GM23248 (cell line): Measurements from ENCODE around the gene RIC1. TPM values are rescaled to one million over a fixed set of nuclear protein-coding genes. Genes with fewer than 3 reads are reported as not detected.
A peak's percentile ranks its signal among the peaks of the same experiment; 100 is the strongest.
"Not testable (repeated sequence)": the region's sequence is repeated elsewhere in the genome, so short reads cannot be mapped to it uniquely, and the experiment has no call there.

Experiments
- DNase-seq: peaks from one replicate; pipeline ENCODE4 v3.0.0-alpha.2; 2015
- H2AFZ ChIP-seq: fragments of 200-600 bp; sonication (generic); 2 replicates; pipeline ENCODE4 v1.6.1; 2016; ENCODE audit warnings: antibody characterized with exemption
- H3F3A ChIP-seq: fragments of 200-600 bp; sonication (generic); 2 replicates; pipeline ENCODE4 v1.6.1; 2016; ENCODE audit warnings: mild to moderate bottlenecking, antibody characterized with exemption, mixed run types; ENCODE audit not compliant: insufficient read depth
- H3K27ac ChIP-seq: fragments of 200-600 bp; sonication (generic); 2 replicates; pipeline ENCODE4 v1.5.1; 2016; ENCODE audit warnings: mild to moderate bottlenecking
- H3K27me3 ChIP-seq: fragments of 200-600 bp; sonication (generic); replicated peaks from 2 replicates; pipeline ENCODE4 v1.6.1; 2016; ENCODE audit warnings: mild to moderate bottlenecking; ENCODE audit not compliant: insufficient read depth
- H3K36me3 ChIP-seq: fragments of 200-600 bp; sonication (generic); 2 replicates; pipeline ENCODE4 v1.6.1; 2016; ENCODE audit warnings: low read depth, mild to moderate bottlenecking
- H3K4me1 ChIP-seq: fragments of 200-600 bp; sonication (generic); 2 replicates; pipeline ENCODE4 v1.6.1; 2016; ENCODE audit warnings: mild to moderate bottlenecking; ENCODE audit not compliant: insufficient read depth
- H3K4me2 ChIP-seq: fragments of 200-600 bp; sonication (generic); one replicate; pipeline ENCODE4 v1.6.1; 2016; ENCODE audit warnings: mild to moderate bottlenecking; ENCODE audit not compliant: unreplicated experiment
- H3K4me3 ChIP-seq: fragments of 200-600 bp; sonication (generic); 2 replicates; pipeline ENCODE4 v1.5.1; 2016; ENCODE audit warnings: mild to moderate bottlenecking
- H3K79me2 ChIP-seq: fragments of 200-600 bp; sonication (generic); 2 replicates; pipeline ENCODE4 v1.6.1; 2016; ENCODE audit warnings: mild to moderate bottlenecking; ENCODE audit not compliant: insufficient read depth
- H3K9ac ChIP-seq: fragments of 200-600 bp; sonication (generic); 2 replicates; pipeline ENCODE4 v1.6.1; 2016; ENCODE audit warnings: mild to moderate bottlenecking
- H3K9me2 ChIP-seq: fragments of 200-600 bp; sonication (generic); 2 replicates; pipeline ENCODE4 v1.6.1; 2016; ENCODE audit warnings: mixed run types, mild to moderate bottlenecking, moderate library complexity; ENCODE audit not compliant: insufficient read depth
- H3K9me3 ChIP-seq: fragments of 200-600 bp; sonication (generic); one replicate; pipeline ENCODE4 v1.6.1; 2017; ENCODE audit warnings: low read depth
- H4K20me1 ChIP-seq: fragments of 200-600 bp; sonication (generic); 2 replicates; pipeline ENCODE4 v1.6.0; 2016; ENCODE audit not compliant: insufficient read depth
- EZH2 ChIP-seq: fragments of 200-600 bp; sonication (generic); IDR thresholded peaks from 2 replicates; pipeline ENCODE4 v1.6.1; 2018; ENCODE audit warnings: antibody characterized with exemption, mild to moderate bottlenecking; ENCODE audit not compliant: insufficient read depth, poor library complexity, severe bottlenecking
- EZH2phosphoT487 ChIP-seq: fragments of 200-600 bp; sonication (generic); IDR thresholded peaks from 2 replicates; pipeline ENCODE4 v1.6.1; 2018; ENCODE audit warnings: antibody characterized with exemption, moderate library complexity, mild to moderate bottlenecking, low read depth; ENCODE audit not compliant: insufficient read depth
- WGBS, 2 experiments: methylation state at CpG; one replicate each; pipeline ENCODE4 v1.1.6; 2015 to 2017; ENCODE audit warnings: low lambda C conversion rate in 2 of 2, low coverage in 1 of 2; ENCODE audit errors: missing lambda C conversion rate in 2 of 2; 5-methylcytosine and 5-hydroxymethylcytosine counted together
- in situ Hi-C: fragments of 300-500 bp; cut with MboI; formaldehyde crosslinking; loops from 2 replicates; pipeline ENCODE4 v1.15.0; 2020
- polyA plus RNA-seq: library from polyadenylated mRNA; unstranded; fragments of >200 nt; fragmentation: Nextera tagmentation; extraction: Ambion mirVana; gene quantifications from 2 replicates; pipeline ENCODE4 v1.2.1, GENCODE V29; 2016
- total RNA-seq: library from RNA; depleted of rRNA; stranded (reverse); fragments of >200 nt; shearing (Covaris generic); gene quantifications from 2 replicates; pipeline ENCODE4 v1.2.3, GENCODE V29; 2014

Gene RIC1
- total and polyA plus RNA-seq, 2 experiments from 2014 or later: 13.0 to 48.7 TPM

- Histone ChIP-seq H3K27me3 (no peaks in the 10 kb centered on the region), H3K79me2 (peaks cover 100% of the 10 kb centered on the region), H3K9ac (no peak overlapping the region), H3K4me3 (no peak overlapping the region), H3F3A (peaks cover 14% of the 10 kb centered on the region; the same call in 1 of the 2 replicates), H3K9me3 (peaks cover 5% of the 10 kb centered on the region), H2AFZ (no peak overlapping the region), H3K36me3 (0 out of 2 replicates have a peak, but pooled peaks cover 13% of the 10 kb centered on the region), H4K20me1 (peaks cover 30% of the 10 kb centered on the region; the same call in 1 of the 2 replicates), H3K9me2 (no peaks in the 10 kb centered on the region), H3K4me1 (peaks cover 8% of the 10 kb centered on the region; the same call in 1 of the 2 replicates), H3K27ac (no peak overlapping the region), H3K4me2 (no peak overlapping the region)
- 97 to 100% methylated on average over 1 of the region's 1 CpG for WGBS, 2 experiments
- no peak for TF ChIP-seq EZH2phosphoT487
- in situ Hi-C loops: no loop called here
- peak; percentile 21 for DNase-seq
Observed at GRCh38 chr9:5652821-5653220, 23.9 kb downstream of the RIC1 start.

- H3F3A ChIP-seq, H3K9ac ChIP-seq, H3K9me3 ChIP-seq, H3K27ac ChIP-seq, H3K9me2 ChIP-seq, H3K4me2 ChIP-seq, H3K27me3 ChIP-seq, H2AFZ ChIP-seq, in situ Hi-C loops, H3K4me1 ChIP-seq, DNase-seq, H3K4me3 ChIP-seq: not testable (repeated sequence)
- peaks cover 100% of the 10 kb centered on the region for H3K79me2 ChIP-seq
- WGBS, 2 experiments: 100% methylated on average over 1 of the region's 1 CpG
- H3K36me3 ChIP-seq: peaks cover 33% of the 10 kb centered on the region
- H4K20me1 ChIP-seq: peaks cover 27% of the 10 kb centered on the region; the same call in 1 of the 2 replicates
Observed at GRCh38 chr9:5662804-5663203, 33.9 kb downstream of the RIC1 start.

GRCh38 chr9:5665059-5665458 is 36.2 kb downstream of the RIC1 start:
- H4K20me1 ChIP-seq: peaks cover 29% of the 10 kb centered on the region; the same call in 1 of the 2 replicates

GRCh38 chr9:5667391-5667790 is 38.5 kb downstream of the RIC1 start:
- WGBS, 2 experiments: 92 to 99% methylated on average over 6 of the region's 6 CpGs
- H3K79me2 ChIP-seq: peaks cover 100% of the 10 kb centered on the region
- TF ChIP-seq EZH2: no peak
- TF ChIP-seq EZH2phosphoT487: no peak
- no peaks in the 10 kb centered on the region for H3K9me3 ChIP-seq
- no peak overlapping the region for H3K4me2 ChIP-seq
- no peaks in the 10 kb centered on the region for H3K27me3 ChIP-seq
- H4K20me1 ChIP-seq: peaks cover 27% of the 10 kb centered on the region; the same call in 1 of the 2 replicates
- H2AFZ ChIP-seq: no peak overlapping the region
- no peaks in the 10 kb centered on the region for H3F3A ChIP-seq
- H3K9ac ChIP-seq: no peak overlapping the region
- no peaks in the 10 kb centered on the region for H3K9me2 ChIP-seq
- peaks cover 8% of the 10 kb centered on the region; the same call in 1 of the 2 replicates for H3K36me3 ChIP-seq
- no peak for DNase-seq
- no peak overlapping the region for H3K4me3 ChIP-seq
- H3K4me1 ChIP-seq: no peaks in the 10 kb centered on the region
- in situ Hi-C loops: no loop called here
- no peak overlapping the region for H3K27ac ChIP-seq

More at GRCh38 chr9:5665059-5665458, 36.2 kb downstream of the RIC1 start:
- Histone ChIP-seq H3F3A (no peaks in the 10 kb centered on the region), H3K4me3 (no peak overlapping the region), H3K79me2 (peaks cover 100% of the 10 kb centered on the region), H3K9me3 (no peaks in the 10 kb centered on the region), H3K9me2 (no peaks in the 10 kb centered on the region), H3K27ac (no peak overlapping the region), H3K27me3 (no peaks in the 10 kb centered on the region), H2AFZ (no peak overlapping the region), H3K36me3 (peaks cover 11% of the 10 kb centered on the region), H3K4me1 (no peaks in the 10 kb centered on the region), H3K4me2 (no peak overlapping the region), H3K9ac (no peak overlapping the region)
- in situ Hi-C loops: no loop called here
- no peak for TF ChIP-seq EZH2phosphoT487
- TF ChIP-seq EZH2: no peak
- 62 to 70% methylated on average over 3 of the region's 3 CpGs for WGBS, 2 experiments
- no peak for DNase-seq

- TF ChIP-seq EZH2 (no peak), EZH2phosphoT487 (no peak)
- H3K36me3 ChIP-seq: peaks cover 8% of the 10 kb centered on the region; the same call in 1 of the 2 replicates
- H3K4me1 ChIP-seq: no peaks in the 10 kb centered on the region
- no peak overlapping the region for H3K27ac ChIP-seq
- H3K4me3 ChIP-seq: no peak overlapping the region
- H4K20me1 ChIP-seq: peaks cover 18% of the 10 kb centered on the region; the same call in 1 of the 2 replicates
- no peak overlapping the region for H2AFZ ChIP-seq
- no peaks in the 10 kb centered on the region for H3K9me3 ChIP-seq
- H3K9me2 ChIP-seq: no peaks in the 10 kb centered on the region
- H3K79me2 ChIP-seq: peaks cover 100% of the 10 kb centered on the region
- H3K4me2 ChIP-seq: no peak overlapping the region
- H3K9ac ChIP-seq: no peak overlapping the region
- in situ Hi-C loops: no loop called here
- WGBS, 2 experiments: 38% methylated on average over 2 of the region's 2 CpGs
- DNase-seq: no peak
- peaks cover 4% of the 10 kb centered on the region; the same call in 1 of the 2 replicates for H3F3A ChIP-seq
- no peaks in the 10 kb centered on the region for H3K27me3 ChIP-seq
Observed at GRCh38 chr9:5670079-5670478, 41.2 kb downstream of the RIC1 start.
